Right lung (tissue), 5 donors: ENCODE data around the gene SMG6. TPM values are rescaled to one million over a fixed set of nuclear protein-coding genes. Genes with fewer than 3 reads are reported as not detected.
A peak's percentile ranks its signal among the peaks of the same experiment; 100 is the strongest.
"Not testable (repeated sequence)": the region's sequence is repeated elsewhere in the genome, so short reads cannot be mapped to it uniquely, and the experiment has no call there.

ENCODE experiments used
- DNase-seq, 2 donors: peaks; one replicate each; pipeline ENCODE4 v3.0.0-alpha.2; 2013
- polyA plus RNA-seq, 5 donors: library from polyadenylated mRNA; unstranded; fragments of 120-200 nt; gene quantifications; one replicate each; pipeline versions ENCODE4 v1.2.1 to v1.2.3, GENCODE V29; 2013; ENCODE audit warnings: inconsistent platforms in 1 of 5, low replicate concordance in 1 of 5; ENCODE audit not compliant: insufficient read length in 5 of 5, insufficient read depth in 1 of 5

SMG6 gene
- polyA plus RNA-seq, 5 donors = 30.9 to 42.6 (median 35.7) TPM

DNA sequence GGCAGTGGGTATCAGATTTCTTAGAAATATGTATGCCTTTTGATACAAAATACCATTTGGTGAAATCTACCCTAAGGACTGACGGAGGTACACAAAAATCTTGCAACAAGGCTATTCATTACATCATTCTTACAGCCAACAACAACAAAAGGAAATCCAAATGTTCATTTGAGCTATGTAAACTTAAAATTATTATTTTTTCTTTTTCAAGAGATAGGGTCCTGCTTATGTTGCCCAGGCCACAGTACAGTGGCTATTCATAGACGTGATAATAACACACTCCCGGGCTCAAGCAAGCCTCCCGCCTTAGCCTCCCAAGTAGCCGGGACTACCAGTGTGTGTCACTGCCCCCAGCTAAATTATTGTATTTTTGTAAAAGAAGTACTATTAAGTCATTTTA lies 9.2 kb upstream of the SMG6 start:
- DNase-seq = no peak

DNA sequence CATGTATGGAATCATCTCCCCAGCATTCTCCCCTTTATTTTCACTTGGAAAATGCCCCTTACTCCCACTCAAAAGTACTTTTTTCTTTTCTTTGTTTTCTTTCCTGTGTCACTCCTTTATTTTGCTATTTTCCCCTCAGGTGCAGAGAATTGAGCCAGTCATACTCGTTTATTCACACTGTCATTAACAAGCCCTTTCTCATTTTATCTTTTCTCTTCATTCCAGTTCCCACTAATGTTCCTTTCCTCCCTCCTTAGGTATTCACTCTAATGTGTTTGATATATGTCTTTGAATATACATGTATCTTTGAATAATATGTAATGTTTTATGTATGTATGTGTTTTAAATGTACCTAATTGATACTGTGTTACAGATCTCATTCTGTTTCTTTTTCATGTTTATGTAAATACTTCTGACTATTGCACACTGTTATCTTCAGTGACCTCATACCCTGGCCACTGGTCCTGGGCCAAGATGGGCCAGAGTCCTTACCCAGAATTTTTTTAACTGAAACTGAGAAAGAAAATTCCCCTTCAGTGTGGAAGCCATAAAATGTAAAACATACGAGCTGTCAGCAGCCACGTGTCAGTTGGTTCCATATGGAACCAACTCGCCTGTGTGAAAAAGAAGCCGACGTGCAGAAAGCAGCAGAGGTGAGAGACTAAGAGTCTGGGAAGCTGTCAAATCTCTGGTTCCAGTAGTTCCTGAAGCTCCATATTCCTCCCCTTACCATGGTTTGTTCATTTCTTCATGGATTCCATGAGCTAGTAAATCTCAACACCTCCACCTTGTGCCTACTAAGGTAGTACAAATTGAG lies 6.0 kb upstream of the SMG6 start:
- no peak for DNase-seq

DNA sequence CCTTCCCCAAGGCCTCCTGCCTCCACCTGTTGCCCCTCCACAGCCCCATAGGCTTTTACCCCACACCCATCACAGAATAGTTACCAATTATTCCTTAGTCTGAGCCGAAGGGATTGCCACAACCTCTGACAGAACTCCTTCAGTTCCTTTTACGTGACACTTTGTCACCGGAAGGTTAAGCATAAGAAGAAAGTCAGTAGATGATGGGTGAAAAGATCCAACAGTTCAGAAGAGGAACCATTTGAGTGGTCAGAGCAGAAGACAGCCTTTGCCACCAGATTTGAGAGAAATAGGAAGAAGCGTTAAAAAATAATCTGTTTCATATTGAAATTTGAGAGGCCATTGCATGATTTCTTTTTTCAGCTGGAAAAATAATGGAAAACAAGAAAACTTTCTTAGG lies 1.3 kb upstream of the SMG6 start:
- DNase-seq = no peak

DNA sequence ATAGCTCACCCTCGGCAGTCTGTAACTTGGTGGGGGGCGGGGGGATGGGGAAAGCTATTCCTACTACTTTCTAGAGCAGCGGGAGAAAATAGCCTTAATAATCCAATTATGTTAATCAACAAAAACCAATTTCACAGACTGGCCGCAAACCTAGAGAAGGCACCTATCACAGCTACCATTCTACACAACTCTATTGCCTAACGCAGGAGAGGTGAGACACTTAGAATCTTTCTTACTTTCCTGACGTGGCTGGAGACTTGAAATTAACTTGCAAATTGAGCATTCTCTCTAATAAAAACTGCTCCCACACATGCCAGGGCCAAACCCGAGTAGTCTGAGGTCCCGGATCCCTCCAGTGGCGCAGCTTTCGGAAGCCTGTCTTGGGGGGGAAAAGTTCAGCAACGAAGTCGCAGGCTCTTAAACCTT lies 794 bp downstream of the SMG6 start:
- DNase-seq = no peak

DNA sequence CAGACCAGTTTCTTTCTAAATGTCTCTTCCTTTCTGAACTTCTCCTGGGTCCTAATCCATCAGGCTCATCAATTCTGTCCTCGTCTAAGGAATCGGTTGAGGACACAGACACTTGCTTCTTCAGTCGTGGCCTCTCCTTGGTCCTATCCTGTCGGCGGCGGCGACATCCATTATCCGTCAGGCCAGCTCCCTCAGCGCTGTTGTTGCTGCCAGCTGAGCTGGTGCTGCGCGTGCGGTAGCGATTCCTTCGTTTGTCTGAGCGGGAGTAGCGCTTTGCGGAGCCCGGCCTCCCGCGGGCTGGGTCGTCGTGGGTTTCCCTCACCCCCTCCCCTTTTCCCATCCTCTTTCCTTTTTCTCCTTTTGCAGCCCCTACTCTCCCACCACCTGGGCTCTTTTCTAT lies 3.8 kb downstream of the SMG6 start:
- no peak for DNase-seq

DNA sequence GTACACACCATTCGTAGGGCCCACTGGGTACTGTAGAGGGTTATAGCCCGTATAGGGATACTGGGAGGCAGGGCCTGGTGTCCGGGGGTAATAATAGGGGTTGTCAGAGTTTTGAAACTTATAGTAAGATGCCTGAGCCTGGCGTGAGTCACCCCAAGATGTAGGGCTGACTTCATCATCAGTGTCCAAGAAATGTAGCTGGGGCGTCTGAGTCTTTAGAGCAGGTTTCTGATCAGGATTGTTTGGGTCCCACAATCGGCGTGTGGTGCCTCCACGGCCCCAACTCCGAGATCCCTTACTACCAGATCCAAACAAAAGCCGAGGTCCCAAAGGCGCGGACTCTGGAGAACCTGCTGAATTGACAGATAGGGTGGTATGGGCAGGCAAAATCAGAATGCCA lies 4.4 kb downstream of the SMG6 start:
- DNase-seq = no peak

DNA sequence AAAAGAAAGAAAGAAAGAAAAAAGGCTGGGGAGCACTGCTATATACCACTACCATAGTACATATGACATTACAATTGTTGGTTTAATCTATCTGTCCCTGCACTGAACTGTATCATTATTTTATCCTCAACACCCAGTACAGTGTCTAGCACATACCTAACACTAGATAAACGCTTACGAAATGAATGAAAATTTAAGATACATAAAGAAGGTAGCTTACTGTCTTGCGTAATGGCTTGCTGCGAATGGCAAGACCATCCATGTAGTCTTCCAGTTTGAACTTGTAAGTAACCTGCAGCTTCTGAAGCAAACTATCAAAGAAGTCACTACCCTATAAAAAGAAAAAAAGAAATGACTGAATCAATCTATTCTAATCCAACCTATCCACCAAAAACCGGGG lies 6.6 kb downstream of the SMG6 start:
- DNase-seq = no peak

DNA sequence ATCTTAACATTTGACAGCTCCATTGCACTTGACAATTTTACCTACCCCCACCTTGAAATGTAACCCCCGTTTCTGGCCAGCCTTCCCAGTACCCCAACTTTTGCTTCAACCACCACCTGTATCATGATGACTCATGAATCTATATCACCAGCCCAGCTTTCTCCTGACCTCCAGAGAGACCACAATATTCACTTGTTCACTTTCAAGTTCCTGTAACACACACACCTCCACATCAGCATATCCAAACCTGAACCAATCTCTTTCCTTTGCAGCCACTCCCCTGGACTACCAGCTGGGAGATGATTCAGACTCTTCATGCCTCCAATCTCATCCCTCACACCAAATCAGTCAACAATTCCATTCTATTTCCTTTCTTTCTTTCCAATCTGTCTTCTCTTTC lies 8.0 kb downstream of the SMG6 start:
- DNase-seq = no peak

DNA sequence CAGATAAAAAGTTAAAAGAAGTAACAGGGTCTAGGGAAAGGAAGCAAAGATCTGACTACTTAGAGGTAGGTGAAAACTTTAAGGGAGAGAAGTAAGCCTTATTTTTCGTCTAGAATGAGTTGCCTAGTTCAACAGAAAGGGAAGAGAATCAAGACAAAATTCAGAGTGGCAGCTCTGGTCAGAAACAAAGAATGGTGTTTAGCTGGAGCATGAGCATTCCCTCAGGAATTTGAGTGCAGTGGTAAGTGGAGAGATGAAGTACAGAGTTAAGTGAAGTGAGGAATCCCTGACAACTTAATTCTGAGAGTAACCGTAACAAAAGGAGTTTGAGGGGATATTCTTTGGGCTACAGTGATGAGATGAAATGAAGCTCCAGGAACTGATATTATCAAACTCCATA lies 11.5 kb downstream of the SMG6 start:
- no peak for DNase-seq

DNA sequence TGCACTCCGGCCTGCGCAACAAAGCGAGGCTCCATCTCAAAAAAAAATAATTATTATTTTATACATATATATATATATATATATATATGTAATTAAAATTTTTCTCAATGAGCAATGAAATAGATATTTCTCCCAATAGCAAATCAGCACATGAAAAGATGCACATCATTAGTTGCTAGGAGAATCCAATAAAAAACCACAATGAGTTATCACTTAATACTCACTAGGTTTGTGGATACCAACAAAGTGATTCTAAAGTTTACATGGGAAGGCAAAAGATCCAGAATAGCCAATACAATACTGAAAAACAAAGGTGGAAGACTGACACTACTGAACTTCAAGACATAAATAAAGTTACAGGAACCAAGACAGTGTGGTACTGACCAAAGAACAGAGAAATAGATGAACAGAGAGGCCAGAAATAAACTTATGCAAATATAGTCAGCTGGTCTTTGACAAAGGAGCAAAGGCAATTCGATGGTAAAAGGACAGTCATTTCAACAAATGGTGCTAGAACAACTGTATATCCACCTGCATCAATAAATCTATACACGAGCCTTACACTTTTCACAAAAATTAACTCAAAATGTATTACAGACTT lies 13.6 kb downstream of the SMG6 start:
- DNase-seq = no peak

DNA sequence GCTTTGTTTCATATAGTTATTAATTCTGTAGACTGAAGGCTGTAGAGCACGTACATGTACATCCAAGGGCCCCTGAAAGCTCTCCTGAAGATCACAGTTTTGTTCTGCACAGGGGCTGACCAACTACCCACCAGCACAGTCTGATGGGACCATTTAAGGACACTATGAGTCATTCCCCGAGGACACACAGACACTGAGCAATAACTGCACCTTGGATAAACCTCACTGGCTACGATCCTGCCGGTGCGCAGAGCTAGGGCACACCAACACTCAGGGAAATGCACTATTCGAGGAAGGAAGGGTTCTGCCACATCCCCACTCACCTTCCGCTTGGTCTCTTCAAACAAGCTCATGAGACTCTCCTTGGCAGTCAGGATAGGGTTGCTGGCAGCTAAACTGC lies 20.3 kb downstream of the SMG6 start:
- no peak for DNase-seq

DNA sequence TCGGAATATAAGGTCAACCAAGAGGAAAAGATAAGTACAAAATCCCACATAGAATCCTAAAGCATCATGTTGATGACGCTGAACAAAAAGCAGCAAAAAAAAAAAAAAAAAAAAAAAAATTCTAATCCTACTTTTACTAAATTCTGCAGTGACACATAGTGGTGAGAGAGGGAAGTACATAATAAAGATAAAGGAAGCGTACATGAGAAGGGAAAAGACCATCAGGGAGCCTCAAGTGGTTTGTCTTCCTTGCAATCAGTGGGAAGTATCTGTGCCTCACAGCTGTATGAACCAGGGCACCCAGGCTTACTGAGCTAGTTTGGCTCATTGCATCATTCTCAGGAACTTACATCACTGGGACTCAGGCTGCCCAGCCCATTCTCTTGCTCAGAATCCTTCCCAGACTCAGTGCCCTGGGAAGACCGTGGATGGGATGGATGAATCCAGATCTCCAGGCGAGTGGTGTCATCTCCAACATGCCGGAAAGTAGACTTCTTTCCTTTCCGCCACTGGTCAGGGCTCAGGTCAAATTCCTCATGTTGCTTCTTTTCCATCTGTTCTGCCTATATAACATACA lies 21.2 kb downstream of the SMG6 start:
- peak; percentile 51 for DNase-seq

DNA sequence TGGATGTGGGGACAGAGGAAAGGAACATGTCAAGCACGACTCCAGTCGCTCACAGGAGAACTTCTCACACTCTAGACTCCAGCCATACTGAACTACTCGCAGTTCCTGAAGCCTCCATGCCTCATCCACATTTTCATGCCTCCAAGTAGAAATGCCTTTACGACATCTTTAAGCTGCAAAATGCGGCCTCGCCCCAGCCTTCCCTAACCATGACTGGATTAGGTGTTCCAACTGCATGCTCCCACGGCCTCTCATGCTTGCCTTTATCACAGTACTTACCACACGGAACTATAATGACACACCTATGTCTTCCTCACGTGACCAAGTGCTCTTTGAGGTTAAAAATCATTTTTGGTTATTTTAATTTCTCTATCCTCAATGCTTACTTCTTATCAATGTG lies 23.9 kb downstream of the SMG6 start:
- DNase-seq = no peak

DNA sequence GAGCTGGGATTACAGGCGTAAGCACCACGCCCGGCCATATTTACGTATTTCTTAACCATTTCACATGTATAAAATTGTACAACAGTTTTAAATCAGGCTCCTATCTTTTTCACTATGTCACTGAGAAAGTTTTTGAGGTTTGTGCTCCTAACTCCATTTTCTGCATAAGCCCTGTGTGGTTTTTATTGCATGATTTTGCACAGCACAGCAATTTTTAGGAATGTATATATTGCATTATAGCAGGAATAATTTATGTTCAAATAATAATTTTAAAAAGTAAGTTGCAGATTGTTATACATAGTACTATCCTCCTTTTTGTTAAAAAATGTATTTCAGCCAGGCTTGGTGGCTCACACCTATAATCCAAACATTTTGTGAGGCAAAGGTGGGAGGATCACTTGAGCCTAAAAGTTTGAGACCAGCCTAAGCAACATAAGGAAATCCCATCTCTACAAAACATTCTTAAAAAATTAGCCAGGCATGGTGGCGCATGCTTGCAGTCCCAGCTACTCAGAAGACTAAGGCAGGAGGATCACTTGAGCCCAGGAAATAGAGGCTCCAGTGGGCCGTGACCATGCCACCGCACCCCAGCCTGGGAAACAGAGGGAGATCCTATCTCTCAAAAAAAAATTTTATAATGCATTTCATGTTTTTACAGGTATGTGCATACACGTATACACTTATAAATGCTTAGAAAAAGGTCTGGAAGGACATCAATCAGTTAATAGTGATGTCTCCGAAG lies 26.0 kb downstream of the SMG6 start:
- no peak for DNase-seq

DNA sequence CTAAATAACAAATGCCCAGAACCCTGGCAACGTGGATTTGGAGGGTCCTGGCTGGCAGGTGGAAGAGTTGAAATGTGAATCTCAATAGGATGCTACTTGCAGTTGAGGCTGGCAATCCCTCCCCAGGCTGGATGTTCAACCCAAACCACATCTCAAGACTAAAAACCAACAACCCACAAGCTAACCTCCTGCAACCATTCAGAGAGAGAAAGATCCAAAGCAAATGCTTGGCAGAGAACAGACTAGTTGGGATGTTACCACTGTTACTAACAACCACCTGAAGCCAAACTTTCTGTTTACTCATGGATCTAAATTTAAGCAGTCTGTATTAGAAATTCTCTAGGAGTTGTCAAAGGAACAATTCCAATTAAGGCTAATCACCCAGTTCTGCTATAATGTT lies 27.9 kb downstream of the SMG6 start:
- no peak for DNase-seq

DNA sequence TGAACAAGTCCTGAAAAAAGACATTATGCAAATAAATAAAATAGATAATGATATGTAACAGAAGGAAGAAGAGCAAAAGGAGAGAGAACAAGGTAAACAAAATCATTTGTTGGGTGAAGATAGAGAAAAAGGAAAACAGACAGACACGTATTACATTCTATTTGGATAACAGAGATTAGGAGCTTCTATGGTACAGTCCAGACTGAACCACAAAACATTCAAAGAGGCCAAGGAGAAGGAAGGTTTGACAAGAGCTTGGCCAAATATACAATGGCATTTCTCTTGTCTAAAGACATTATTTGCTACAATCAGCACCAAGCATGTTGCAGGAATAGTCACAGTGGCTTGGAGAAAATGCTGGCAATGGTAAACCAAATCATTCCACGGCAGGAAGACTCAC lies 29.2 kb downstream of the SMG6 start:
- no peak for DNase-seq

DNA sequence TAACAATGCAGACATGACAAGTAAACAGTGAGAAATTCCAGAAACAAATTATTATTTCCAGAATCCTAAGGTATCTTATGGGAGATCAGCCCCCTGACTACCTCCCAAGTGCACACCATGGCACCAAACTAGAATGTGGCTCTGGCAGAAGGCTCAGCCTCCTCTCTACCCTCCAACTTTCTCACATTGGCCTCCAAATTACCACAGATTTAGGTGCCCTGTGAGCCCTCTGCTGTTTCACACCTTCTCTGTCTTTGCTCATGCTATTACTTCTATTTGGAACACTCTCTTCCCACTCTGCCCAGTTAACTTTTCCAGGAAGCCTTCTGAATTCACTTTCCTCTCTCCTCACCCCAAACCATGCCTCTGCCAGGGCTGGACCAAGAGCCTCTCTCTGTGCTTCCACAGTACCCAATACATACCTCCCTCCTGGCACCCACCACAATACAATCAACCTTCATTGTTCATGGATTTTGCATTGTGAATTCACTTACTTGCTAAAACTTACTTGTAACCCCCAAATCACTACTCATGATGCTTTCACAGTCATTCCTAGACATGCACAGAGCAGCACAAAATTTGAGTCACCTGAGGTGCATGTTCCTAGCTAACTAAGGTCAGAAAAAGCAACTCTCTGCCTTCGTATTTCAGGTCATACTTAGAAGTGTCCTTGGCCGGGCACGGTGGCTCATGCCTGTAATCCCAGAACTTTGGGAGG lies 31.4 kb downstream of the SMG6 start:
- no peak for DNase-seq

DNA sequence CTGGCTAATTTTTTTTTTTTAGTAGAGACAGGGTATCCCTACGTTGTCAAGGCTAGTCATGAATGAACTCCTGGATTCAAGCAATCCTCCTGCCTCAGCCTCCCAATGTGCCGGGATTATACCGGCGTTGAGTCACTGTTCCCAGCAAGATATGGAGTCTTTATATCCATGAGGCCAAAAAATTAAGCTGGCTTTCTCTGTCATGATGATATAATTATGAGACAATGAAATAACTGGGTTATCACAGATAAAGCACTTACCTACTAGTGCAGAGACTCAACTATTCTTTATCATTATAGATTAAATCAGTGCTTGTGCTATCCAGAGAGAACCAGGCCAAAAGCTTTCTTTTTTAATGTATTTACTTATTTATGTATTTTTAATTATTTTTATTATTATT lies 36.2 kb downstream of the SMG6 start:
- DNase-seq = no peak

DNA sequence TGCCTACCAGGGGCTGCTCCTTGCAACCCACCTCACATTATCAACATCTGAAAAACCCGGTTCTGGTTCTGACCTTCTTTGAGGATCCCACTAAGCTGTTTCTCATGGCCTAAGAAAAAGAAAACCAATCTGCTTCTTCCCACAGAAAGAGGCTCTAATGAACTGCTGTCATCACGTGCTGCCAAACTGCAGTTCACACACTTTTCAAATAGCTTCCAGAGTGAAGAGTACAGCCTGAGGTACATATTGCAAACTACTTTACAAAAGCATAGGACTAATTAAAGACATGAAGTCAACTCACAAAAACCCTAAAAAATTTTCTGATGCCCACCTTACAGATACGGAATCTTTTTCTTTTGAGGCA lies 36.7 kb downstream of the SMG6 start:
- no peak for DNase-seq

DNA sequence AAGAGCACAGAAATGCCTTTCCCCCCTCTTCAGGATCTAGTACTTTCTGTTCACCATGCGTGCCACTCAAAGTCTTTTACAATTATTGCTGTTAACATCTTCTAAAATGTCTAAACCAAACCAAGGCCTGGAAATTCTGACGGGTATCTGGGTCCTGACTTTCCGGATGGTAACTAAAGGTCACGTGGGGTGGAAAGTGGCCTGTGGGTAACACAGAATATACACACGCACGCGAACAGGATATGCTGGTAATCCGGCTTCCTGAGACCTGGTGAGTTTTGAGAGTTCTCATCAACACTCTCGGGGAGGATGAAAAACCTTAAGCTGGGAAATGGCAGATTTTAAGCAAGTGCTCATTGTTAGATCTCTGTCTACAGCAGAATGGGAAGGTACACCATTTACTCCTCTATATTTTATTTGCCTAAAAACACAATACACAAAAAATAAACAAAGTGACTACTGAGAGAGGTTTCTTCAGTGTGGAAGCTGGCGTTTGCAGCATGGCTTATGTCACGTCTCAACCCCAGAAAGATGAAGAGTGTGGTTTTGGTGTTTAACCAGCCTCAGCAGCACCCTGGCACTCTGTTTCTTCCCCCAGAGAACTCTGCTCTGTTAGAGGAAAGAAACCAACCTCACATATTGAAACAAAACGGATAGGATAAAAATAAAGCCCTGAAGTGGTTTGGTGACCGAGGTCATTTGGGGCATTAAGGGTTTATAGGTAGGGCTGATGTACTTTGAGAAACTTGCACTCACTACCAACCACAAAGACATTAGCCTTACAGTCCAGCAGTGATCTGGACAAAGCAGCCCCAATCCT lies 37.3 kb downstream of the SMG6 start:
- DNase-seq = no peak

DNA sequence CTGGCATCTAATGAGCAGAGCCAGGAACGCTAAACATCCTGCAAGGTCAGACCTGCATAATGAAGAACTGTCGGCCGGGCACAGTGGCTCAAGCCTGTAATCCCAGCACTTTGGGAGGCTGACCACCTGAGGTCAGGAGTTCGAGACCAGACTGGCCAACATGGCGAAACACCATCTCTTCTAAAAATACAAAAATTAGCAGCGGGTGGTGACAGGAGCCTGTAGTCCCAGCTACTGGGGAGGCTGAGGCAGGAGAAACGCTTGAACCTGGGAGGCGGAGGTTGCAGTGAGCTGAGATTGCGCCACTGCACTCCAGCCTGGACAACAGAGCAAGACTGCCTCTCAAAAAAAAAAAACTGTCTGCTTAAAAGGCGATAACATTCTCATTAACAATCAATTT lies 38.4 kb downstream of the SMG6 start:
- not testable (repeated sequence) for DNase-seq
